ENCODE measurements around the gene OBSL1.

The OBSL1 gene

GRCh38 chr2:219571311-219572236 lies at the start of gene OBSL1:
Gene OBSL1, minus strand, starts transcription at chr2:219571539. Its CDS starts 307 bp downstream, at chr2:219571232.
- peak; percentile 48 to 55 for DNase-seq (ENCODE audit: low read depth in 1 of 2, low spot score in 1 of 2)
- in situ Hi-C loops (cut with HindIII; ENCODE audit: low pct_unique_long_range_greater_than_20kb, low sequenced_read_pairs), result no loop called here
- TF ChIP-seq JUND (IDR thresholded peaks at IDR 0.05; ENCODE audit: low read depth), result no peak

- no peak for DNase-seq (ENCODE audit: low read depth in 1 of 2, low spot score in 1 of 2)
- in situ Hi-C loops (cut with HindIII; ENCODE audit: low pct_unique_long_range_greater_than_20kb, low sequenced_read_pairs), result no loop called here
- TF ChIP-seq JUND (IDR thresholded peaks at IDR 0.05; ENCODE audit: low read depth), result no peak
Observed at GRCh38 chr2:219620546-219620945, 49.2 kb upstream of the OBSL1 start.

GRCh38 chr2:219619235-219619634 lies 47.9 kb upstream of the OBSL1 start:
- in situ Hi-C loops (cut with HindIII; ENCODE audit: low pct_unique_long_range_greater_than_20kb, low sequenced_read_pairs), result no loop called here
- no peak for TF ChIP-seq JUND (IDR thresholded peaks at IDR 0.05; ENCODE audit: low read depth)
- no peak for DNase-seq (ENCODE audit: low read depth in 1 of 2, low spot score in 1 of 2)

GRCh38 chr2:219618733-219619122 lies 47.4 kb upstream of the OBSL1 start:
- in situ Hi-C loops (cut with HindIII; ENCODE audit: low pct_unique_long_range_greater_than_20kb, low sequenced_read_pairs), result no loop called here
- DNase-seq (ENCODE audit: low read depth in 1 of 2, low spot score in 1 of 2), result no peak
- TF ChIP-seq JUND (IDR thresholded peaks at IDR 0.05; ENCODE audit: low read depth), result no peak

GRCh38 chr2:219616550-219616949 lies 45.2 kb upstream of the OBSL1 start:
- in situ Hi-C loops (cut with HindIII; ENCODE audit: low pct_unique_long_range_greater_than_20kb, low sequenced_read_pairs), result no loop called here
- no peak for TF ChIP-seq JUND (IDR thresholded peaks at IDR 0.05; ENCODE audit: low read depth)
- no peak for DNase-seq (ENCODE audit: low read depth in 1 of 2, low spot score in 1 of 2)

GRCh38 chr2:219615894-219616293 lies 44.6 kb upstream of the OBSL1 start:
- no peak for TF ChIP-seq JUND (IDR thresholded peaks at IDR 0.05; ENCODE audit: low read depth)
- in situ Hi-C loops (cut with HindIII; ENCODE audit: low pct_unique_long_range_greater_than_20kb, low sequenced_read_pairs), result no loop called here
- DNase-seq (ENCODE audit: low read depth in 1 of 2, low spot score in 1 of 2), result no peak

GRCh38 chr2:219615036-219615435 lies 43.7 kb upstream of the OBSL1 start:
- DNase-seq (ENCODE audit: low read depth in 1 of 2, low spot score in 1 of 2), result no peak
- TF ChIP-seq JUND (IDR thresholded peaks at IDR 0.05; ENCODE audit: low read depth), result no peak
- in situ Hi-C loops (cut with HindIII; ENCODE audit: low pct_unique_long_range_greater_than_20kb, low sequenced_read_pairs), result no loop called here

GRCh38 chr2:219614076-219614860 lies 42.9 kb upstream of the OBSL1 start:
- no peak for TF ChIP-seq JUND (IDR thresholded peaks at IDR 0.05; ENCODE audit: low read depth)
- DNase-seq (ENCODE audit: low read depth in 1 of 2, low spot score in 1 of 2), result no peak
- in situ Hi-C loops (cut with HindIII; ENCODE audit: low pct_unique_long_range_greater_than_20kb, low sequenced_read_pairs), result no loop called here

- DNase-seq (ENCODE audit: low read depth in 1 of 2, low spot score in 1 of 2), result no peak
- TF ChIP-seq JUND (IDR thresholded peaks at IDR 0.05; ENCODE audit: low read depth), result no peak
- in situ Hi-C loops (cut with HindIII; ENCODE audit: low pct_unique_long_range_greater_than_20kb, low sequenced_read_pairs), result no loop called here
Observed at GRCh38 chr2:219613461-219614070, 42.2 kb upstream of the OBSL1 start.

- in situ Hi-C loops (cut with HindIII; ENCODE audit: low pct_unique_long_range_greater_than_20kb, low sequenced_read_pairs), result no loop called here
- no peak for TF ChIP-seq JUND (IDR thresholded peaks at IDR 0.05; ENCODE audit: low read depth)
- DNase-seq (ENCODE audit: low read depth in 1 of 2, low spot score in 1 of 2), result no peak
Observed at GRCh38 chr2:219612577-219613286, 41.4 kb upstream of the OBSL1 start.

GRCh38 chr2:219611866-219612576 lies 40.7 kb upstream of the OBSL1 start:
- in situ Hi-C loops (cut with HindIII; ENCODE audit: low pct_unique_long_range_greater_than_20kb, low sequenced_read_pairs), result no loop called here
- no peak for TF ChIP-seq JUND (IDR thresholded peaks at IDR 0.05; ENCODE audit: low read depth)
- DNase-seq (ENCODE audit: low read depth in 1 of 2, low spot score in 1 of 2), result no peak

GRCh38 chr2:219611306-219611705 lies 40.0 kb upstream of the OBSL1 start:
- in situ Hi-C loops (cut with HindIII; ENCODE audit: low pct_unique_long_range_greater_than_20kb, low sequenced_read_pairs), result no loop called here
- DNase-seq (ENCODE audit: low read depth in 1 of 2, low spot score in 1 of 2), result no peak
- no peak for TF ChIP-seq JUND (IDR thresholded peaks at IDR 0.05; ENCODE audit: low read depth)

Data from T47D (cell line).